ENCODE results near the gene ADORA2B.
A peak's percentile ranks its signal among the peaks of the same experiment; 100 is the strongest.

The ADORA2B gene

GRCh38 chr17:15952916-15953790 lies 8.2 kb downstream of the ADORA2B start:
- no peak overlapping the region for H3K27ac Mint-ChIP-seq
- peaks cover 77% of the 10 kb centered on the region for H3K4me1 Mint-ChIP-seq (ENCODE audit: low read depth)
- H3K27me3 Mint-ChIP-seq = peaks cover 26% of the 10 kb centered on the region
- H3K9me3 Mint-ChIP-seq = no peaks in the 10 kb centered on the region
- intact Hi-C loops (cut with micrococcal nuclease) = no loop called here
- H3K4me3 Mint-ChIP-seq = no peak overlapping the region
- peaks cover 48% of the 10 kb centered on the region for H3K36me3 Mint-ChIP-seq (ENCODE audit: low read depth)

DNA sequence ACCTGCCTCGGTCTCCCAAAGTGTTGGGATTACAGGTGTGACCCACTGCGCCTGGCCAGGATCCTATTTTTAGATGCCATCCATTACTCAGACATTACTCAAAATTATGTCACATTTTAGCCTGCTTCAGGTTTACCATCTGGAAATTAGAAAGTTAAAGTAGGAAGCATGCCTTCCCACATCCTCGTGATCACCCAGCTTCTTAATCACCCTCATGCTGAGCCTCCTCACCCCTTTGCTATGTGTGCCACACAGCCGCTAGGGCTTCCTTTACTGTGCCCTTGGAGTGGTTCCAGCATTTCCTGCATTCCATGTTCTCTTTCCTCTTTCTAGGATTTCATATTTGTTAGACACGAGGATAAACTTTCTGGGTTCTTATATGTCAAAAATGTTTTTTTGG lies 9.3 kb downstream of the ADORA2B start:
- no peak overlapping the region for H3K27ac Mint-ChIP-seq
- no peaks in the 10 kb centered on the region for H3K9me3 Mint-ChIP-seq
- peaks cover 31% of the 10 kb centered on the region for H3K27me3 Mint-ChIP-seq
- intact Hi-C loops (cut with micrococcal nuclease) = no loop called here
- H3K4me1 Mint-ChIP-seq (ENCODE audit: low read depth) = peaks cover 81% of the 10 kb centered on the region
- H3K36me3 Mint-ChIP-seq (ENCODE audit: low read depth) = peaks cover 53% of the 10 kb centered on the region
- no peak overlapping the region for H3K4me3 Mint-ChIP-seq

GRCh38 chr17:15955793-15956541 lies 11.0 kb downstream of the ADORA2B start:
- H3K27ac Mint-ChIP-seq = peak overlapping the region; percentile 24
- H3K27me3 Mint-ChIP-seq = peaks cover 29% of the 10 kb centered on the region
- H3K36me3 Mint-ChIP-seq (ENCODE audit: low read depth) = peaks cover 39% of the 10 kb centered on the region
- no peaks in the 10 kb centered on the region for H3K9me3 Mint-ChIP-seq
- intact Hi-C loops (cut with micrococcal nuclease) = no loop called here
- peaks cover 71% of the 10 kb centered on the region for H3K4me1 Mint-ChIP-seq (ENCODE audit: low read depth)
- no peak overlapping the region for H3K4me3 Mint-ChIP-seq

GRCh38 chr17:15957206-15957605 lies 12.3 kb downstream of the ADORA2B start:
- intact Hi-C loops (cut with micrococcal nuclease) = no loop called here
- Mint-ChIP-seq H3K27ac (no peak overlapping the region), H3K4me1 (ENCODE audit: low read depth) (peaks cover 62% of the 10 kb centered on the region), H3K27me3 (peaks cover 29% of the 10 kb centered on the region), H3K36me3 (ENCODE audit: low read depth) (peaks cover 37% of the 10 kb centered on the region), H3K4me3 (no peak overlapping the region), H3K9me3 (no peaks in the 10 kb centered on the region)

- intact Hi-C loops (cut with micrococcal nuclease) = no loop called here
- no peak overlapping the region for H3K4me3 Mint-ChIP-seq
- H3K27me3 Mint-ChIP-seq = peaks cover 27% of the 10 kb centered on the region
- peak overlapping the region; percentile 30 for H3K27ac Mint-ChIP-seq
- peaks cover 57% of the 10 kb centered on the region for H3K4me1 Mint-ChIP-seq (ENCODE audit: low read depth)
- no peaks in the 10 kb centered on the region for H3K9me3 Mint-ChIP-seq
- H3K36me3 Mint-ChIP-seq (ENCODE audit: low read depth) = peaks cover 32% of the 10 kb centered on the region
Observed at GRCh38 chr17:15957608-15958307, 12.8 kb downstream of the ADORA2B start.

- Mint-ChIP-seq H3K9me3 (no peaks in the 10 kb centered on the region), H3K4me1 (ENCODE audit: low read depth) (peaks cover 54% of the 10 kb centered on the region), H3K27ac (peak overlapping the region; percentile 30), H3K27me3 (peaks cover 25% of the 10 kb centered on the region), H3K36me3 (ENCODE audit: low read depth) (peaks cover 25% of the 10 kb centered on the region), H3K4me3 (peak overlapping the region; percentile 37)
- intact Hi-C loops (cut with micrococcal nuclease) = no loop called here
Observed at GRCh38 chr17:15958484-15958854, 13.5 kb downstream of the ADORA2B start.

GRCh38 chr17:15963670-15964110 lies 18.8 kb downstream of the ADORA2B start:
- Mint-ChIP-seq H3K4me3 (peak overlapping the region; percentile 34), H3K9me3 (no peaks in the 10 kb centered on the region), H3K27ac (no peak overlapping the region), H3K36me3 (ENCODE audit: low read depth) (peaks cover 8% of the 10 kb centered on the region), H3K27me3 (no peaks in the 10 kb centered on the region), H3K4me1 (ENCODE audit: low read depth) (peaks cover 48% of the 10 kb centered on the region)
- intact Hi-C loops (cut with micrococcal nuclease) = no loop called here

- Mint-ChIP-seq H3K36me3 (ENCODE audit: low read depth) (peaks cover 21% of the 10 kb centered on the region), H3K4me3 (no peak overlapping the region), H3K9me3 (no peaks in the 10 kb centered on the region), H3K4me1 (ENCODE audit: low read depth) (peaks cover 43% of the 10 kb centered on the region), H3K27me3 (peaks cover 2% of the 10 kb centered on the region), H3K27ac (peak overlapping the region; percentile 62)
- intact Hi-C loops (cut with micrococcal nuclease) = no loop called here
Observed at GRCh38 chr17:15965528-15965927, 20.6 kb downstream of the ADORA2B start.

DNA sequence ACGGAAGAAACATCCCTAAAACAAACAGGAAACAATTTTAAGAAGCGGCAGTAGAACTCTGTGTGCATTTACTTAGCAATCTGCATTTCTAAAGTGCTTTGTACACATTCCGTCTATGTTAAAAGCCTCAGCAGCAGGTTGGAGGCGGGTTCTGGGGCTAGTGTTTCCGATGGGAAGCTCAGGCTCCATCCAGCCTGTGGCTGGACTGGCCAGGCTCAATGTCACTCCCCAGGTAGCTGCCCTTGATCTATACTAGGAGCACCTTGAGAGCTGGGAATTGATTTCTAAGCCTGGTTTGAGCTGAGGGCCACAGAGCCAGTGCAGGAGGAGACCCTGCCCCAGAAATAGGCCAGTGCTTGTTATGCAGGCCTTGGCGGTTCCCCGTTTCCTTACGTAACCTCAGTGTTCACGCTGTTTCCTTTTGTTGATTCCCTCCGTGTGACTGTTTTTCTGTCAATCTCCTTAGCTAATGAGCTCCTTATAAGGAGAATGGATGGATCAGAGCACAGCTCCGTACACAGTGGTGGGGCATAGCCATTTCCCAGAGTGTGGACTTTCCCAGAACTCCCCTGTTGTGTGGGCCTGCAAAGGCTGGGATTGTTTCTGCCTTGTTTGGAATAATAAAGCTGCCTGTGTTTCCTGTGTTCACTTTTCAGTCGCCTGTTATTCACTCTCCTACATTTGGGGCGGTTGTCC lies 21.4 kb downstream of the ADORA2B start:
- peak overlapping the region; percentile 51 for H3K4me3 Mint-ChIP-seq
- H3K27me3 Mint-ChIP-seq = peaks cover 2% of the 10 kb centered on the region
- intact Hi-C loops (cut with micrococcal nuclease) = no loop called here

GRCh38 chr17:15966879-15967248 lies 21.9 kb downstream of the ADORA2B start:
- H3K4me3 Mint-ChIP-seq = peak overlapping the region; percentile 51
- intact Hi-C loops (cut with micrococcal nuclease) = no loop called here
- peaks cover 56% of the 10 kb centered on the region for H3K4me1 Mint-ChIP-seq (ENCODE audit: low read depth)
- H3K27me3 Mint-ChIP-seq = peaks cover 2% of the 10 kb centered on the region
- H3K27ac Mint-ChIP-seq = peak overlapping the region; percentile 62
- peaks cover 25% of the 10 kb centered on the region for H3K36me3 Mint-ChIP-seq (ENCODE audit: low read depth)
- H3K9me3 Mint-ChIP-seq = no peaks in the 10 kb centered on the region

More for the DNA sequence above, 21.4 kb downstream of the ADORA2B start:
- Mint-ChIP-seq H3K27ac (peak overlapping the region; percentile 62), H3K9me3 (no peaks in the 10 kb centered on the region), H3K4me1 (ENCODE audit: low read depth) (peaks cover 50% of the 10 kb centered on the region), H3K36me3 (ENCODE audit: low read depth) (peaks cover 21% of the 10 kb centered on the region)

- H3K36me3 Mint-ChIP-seq (ENCODE audit: low read depth) = peaks cover 27% of the 10 kb centered on the region
- H3K4me3 Mint-ChIP-seq = no peak overlapping the region
- H3K27me3 Mint-ChIP-seq = peaks cover 2% of the 10 kb centered on the region
- H3K9me3 Mint-ChIP-seq = no peaks in the 10 kb centered on the region
- intact Hi-C loops (cut with micrococcal nuclease) = no loop called here
- H3K27ac Mint-ChIP-seq = no peak overlapping the region
- H3K4me1 Mint-ChIP-seq (ENCODE audit: low read depth) = peaks cover 58% of the 10 kb centered on the region
Observed at GRCh38 chr17:15967706-15968399, 22.9 kb downstream of the ADORA2B start.

- Mint-ChIP-seq H3K4me3 (no peak overlapping the region), H3K4me1 (ENCODE audit: low read depth) (peaks cover 55% of the 10 kb centered on the region), H3K27me3 (peaks cover 2% of the 10 kb centered on the region), H3K36me3 (ENCODE audit: low read depth) (peaks cover 40% of the 10 kb centered on the region), H3K9me3 (no peaks in the 10 kb centered on the region), H3K27ac (no peak overlapping the region)
- intact Hi-C loops (cut with micrococcal nuclease) = no loop called here
Observed at GRCh38 chr17:15969463-15969862, 24.5 kb downstream of the ADORA2B start.

GRCh38 chr17:15970500-15970899 lies 25.6 kb downstream of the ADORA2B start:
- Mint-ChIP-seq H3K27ac (no peak overlapping the region), H3K4me1 (ENCODE audit: low read depth) (peaks cover 50% of the 10 kb centered on the region), H3K9me3 (no peaks in the 10 kb centered on the region), H3K4me3 (no peak overlapping the region), H3K27me3 (peaks cover 2% of the 10 kb centered on the region), H3K36me3 (ENCODE audit: low read depth) (peaks cover 50% of the 10 kb centered on the region)
- intact Hi-C loops (cut with micrococcal nuclease) = no loop called here
